PC-9 (cell line): ENCODE results near the gene ZBTB11. TPM values are rescaled to one million over a fixed set of nuclear protein-coding genes. Genes with fewer than 3 reads are reported as not detected.

Experiments
- BruUV-seq: library from RNA; stranded (reverse); fragments of 400-500 nt; replicated peaks from 2 replicates; lab custom pipeline; 2021; lab: Mats Ljungman, UMichigan
- CTCF ChIA-PET: fragments of 300-600 bp; sonication (Branson Sonifier 250); formaldehyde crosslinking; loops from one replicate; lab custom pipeline; 2022; ENCODE audit warnings: antibody characterized with exemption; lab: Charles Lee
- POLR2A ChIA-PET: fragments of 300-600 bp; sonication (Branson Sonifier 250); formaldehyde crosslinking; loops from one replicate; lab custom pipeline; 2022; ENCODE audit warnings: antibody characterized with exemption; ENCODE audit not compliant: unreplicated experiment; lab: Charles Lee
- DNase-seq, 2 experiments: peaks; one replicate each; pipeline versions ENCODE4 v3.0.0 to v3.0.0-alpha.2; 2015 to 2022; ENCODE audit warnings: mixed read lengths in 1 of 2
- H2AFZ ChIP-seq: fragments of 200-600 bp; sonication (generic); 2 replicates; pipeline ENCODE4 v1.8.1; 2017; ENCODE audit warnings: antibody characterized with exemption
- H3F3A ChIP-seq: fragments of 200-600 bp; sonication (generic); 2 replicates; pipeline ENCODE4 v1.8.1; 2017; ENCODE audit warnings: antibody characterized with exemption, mild to moderate bottlenecking, low read depth; ENCODE audit not compliant: insufficient read depth
- H3K27ac ChIP-seq: fragments of 200-600 bp; sonication (generic); 2 replicates; pipeline ENCODE4 v1.6.1; 2016; ENCODE audit warnings: mixed run types
- H3K27me3 ChIP-seq: fragments of 200-600 bp; sonication (generic); 2 replicates; pipeline ENCODE4 v1.6.1; 2016; ENCODE audit warnings: low read depth, mixed run types; ENCODE audit not compliant: insufficient read depth
- H3K36me3 ChIP-seq: fragments of 200-600 bp; sonication (generic); 2 replicates; pipeline ENCODE4 v1.6.1; 2016; ENCODE audit warnings: low read depth, mixed run types
- H3K4me1 ChIP-seq: fragments of 200-600 bp; sonication (generic); replicated peaks from 2 replicates; pipeline ENCODE4 v1.6.1; 2016; ENCODE audit warnings: mixed run types; ENCODE audit not compliant: insufficient read depth
- H3K4me2 ChIP-seq: fragments of 200-600 bp; sonication (generic); 2 replicates; pipeline ENCODE4 v1.6.1; 2017; ENCODE audit warnings: mixed run types
- H3K4me3 ChIP-seq: fragments of 200-600 bp; sonication (generic); 2 replicates; pipeline ENCODE4 v1.6.1; 2016; ENCODE audit warnings: mixed run types
- H3K79me2 ChIP-seq: fragments of 200-600 bp; sonication (generic); 2 replicates; pipeline ENCODE4 v1.6.1; 2017; ENCODE audit warnings: low read depth, mixed run types
- H3K9me2 ChIP-seq: fragments of 200-600 bp; sonication (generic); 2 replicates; pipeline ENCODE4 v1.8.1; 2017; ENCODE audit warnings: mild to moderate bottlenecking; ENCODE audit not compliant: insufficient read depth
- H3K9me3 ChIP-seq: fragments of 200-600 bp; sonication (generic); 2 replicates; pipeline ENCODE4 v1.8.1; 2016; ENCODE audit warnings: low read depth; ENCODE audit not compliant: insufficient read depth
- H4K20me1 ChIP-seq: fragments of 200-600 bp; sonication (generic); 2 replicates; pipeline ENCODE4 v1.8.1; 2017; ENCODE audit not compliant: insufficient read depth
- CTCF ChIP-seq: fragments of 200-600 bp; sonication (generic); conservative IDR thresholded peaks from 2 replicates; pipeline ENCODE4 v1.6.1; 2017; ENCODE audit warnings: mixed run types, antibody characterized with exemption, mild to moderate bottlenecking, moderate library complexity
- EZH2 ChIP-seq: fragments of 200-600 bp; sonication (generic); IDR thresholded peaks from 2 replicates; pipeline ENCODE4 v1.8.0; 2017; ENCODE audit warnings: antibody characterized with exemption, low read depth
- intact Hi-C: fragments of 100-400 bp; cut with micrococcal nuclease; formaldehyde crosslinking; loops from one replicate; pipeline ENCODE4 v1.10.0; 2022; ENCODE audit not compliant: unreplicated experiment
- total RNA-seq: library from RNA; stranded (reverse); gene quantifications from 2 replicates; pipeline ENCODE4 v1.2.3, GENCODE V29; 2021

ZBTB11 gene
- total RNA-seq, 1 experiment from 2014 or later, result 22.1 TPM

DNA sequence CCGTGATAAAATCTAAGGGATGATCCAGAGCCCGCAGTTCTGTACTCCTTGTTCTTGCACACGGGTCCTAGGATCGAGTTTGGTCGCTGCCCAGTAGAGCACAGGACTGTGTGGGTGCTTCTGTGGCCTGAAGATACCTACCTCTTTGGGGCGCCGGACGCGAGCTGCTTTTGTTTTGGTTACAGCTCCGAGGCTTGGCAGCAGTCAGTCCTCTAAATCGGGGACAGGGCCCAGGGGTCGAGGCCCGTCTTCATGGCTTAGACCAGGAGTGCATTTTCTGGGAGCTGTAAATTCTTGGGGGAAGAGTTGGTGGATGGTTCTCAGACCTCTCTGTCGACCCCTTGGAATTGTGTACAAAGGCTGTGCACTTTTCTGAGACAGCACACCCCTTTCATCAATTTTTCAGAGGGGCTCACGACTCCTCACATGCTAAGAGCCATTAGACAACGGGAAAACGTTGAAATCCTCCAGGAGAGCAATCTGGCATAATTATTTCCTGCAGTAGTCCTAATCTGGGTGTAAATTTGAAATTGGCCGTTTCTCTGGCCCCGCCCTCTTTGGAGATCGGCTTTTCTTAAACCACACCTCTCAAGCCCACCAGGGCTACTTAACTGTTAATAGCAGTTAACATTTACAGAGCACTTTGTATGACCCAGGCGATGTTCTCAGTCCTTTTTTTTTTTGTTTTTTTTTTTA lies 48.4 kb upstream of the ZBTB11 start:
- no peaks in the 10 kb centered on the region for H3K36me3 ChIP-seq
- peak overlapping the region; percentile 90 for H3K4me3 ChIP-seq
- H3K4me1 ChIP-seq, result peaks cover 10% of the 10 kb centered on the region
- TF ChIP-seq CTCF (no peak), EZH2 (no peak)
- no peaks in the 10 kb centered on the region for H4K20me1 ChIP-seq
- H3K27me3 ChIP-seq, result no peaks in the 10 kb centered on the region
- peaks cover 18% of the 10 kb centered on the region for H3K79me2 ChIP-seq
- TSS peak; percentile 62 for BruUV-seq
- 0 out of 2 replicates have a peak, but pooled peaks cover 11% of the 10 kb centered on the region for H3F3A ChIP-seq
- H3K9me2 ChIP-seq, result no peaks in the 10 kb centered on the region
- intact Hi-C loops, result loop anchor here (2.0 kb wide), 1 partner anchor 39 kb away; the partner anchor contains the start of gene RPL24
- peak overlapping the region; percentile 77 for H3K4me2 ChIP-seq
- POLR2A ChIA-PET, result interaction anchor here (0.6 to 1.3 kb wide), 4 partner anchors 10 to 1868 kb away, joined by 3 to 6 read pairs (median 4); partner anchors contain the start of gene ZBTB11
- H3K9me3 ChIP-seq, result no peaks in the 10 kb centered on the region
- DNase-seq, result peak in 1 of 2 experiments; percentile 42
- H2AFZ ChIP-seq, result peak overlapping the region; percentile 100
- CTCF ChIA-PET, result interaction anchor here (0.9 kb wide), 1 partner anchor 500 kb away, joined by 3 read pairs; no protein-coding TSS in a partner anchor
- H3K27ac ChIP-seq, result no peak overlapping the region

GRCh38 chr3:101724329-101725193 lies 47.6 kb upstream of the ZBTB11 start, which contains the start of gene CEP97:
Gene CEP97, plus strand, starts transcription at chr3:101724614. Its CDS starts 63 bp downstream, at chr3:101724677.
- H3K4me2 ChIP-seq, result peak within 1 kb of the TSS; percentile 77
- POLR2A ChIA-PET, result interaction anchor here (0.5 to 1.3 kb wide), 10 partner anchors 11 to 1935 kb away, joined by 3 to 11 read pairs (median 5); partner anchors contain the start of genes TBC1D23 and ZBTB11
- H3K4me1 ChIP-seq, result peaks cover 10% of the 10 kb centered on the region
- H3K9me3 ChIP-seq, result no peaks in the 10 kb centered on the region
- H3K27me3 ChIP-seq, result no peaks in the 10 kb centered on the region
- peak; percentile 93 to 96 for DNase-seq
- intact Hi-C loops, result loop anchor here (1.0 to 2.0 kb wide), 2 partner anchors 38 to 47 kb away; partner anchors contain the start of genes RPL24 and ZBTB11
- peak within 1 kb of the TSS; percentile 100 for H2AFZ ChIP-seq
- CTCF ChIA-PET, result interaction anchor here (0.6 to 1.2 kb wide), 4 partner anchors 9 to 48 kb away, joined by 4 to 9 read pairs (median 6); partner anchors contain the start of gene ZBTB11
- BruUV-seq, result no TSS peak
- TF ChIP-seq EZH2 (no peak), CTCF (no peak)
- 0 out of 2 replicates have a peak, but pooled peaks cover 11% of the 10 kb centered on the region for H3F3A ChIP-seq
- H4K20me1 ChIP-seq, result no peaks in the 10 kb centered on the region
- H3K36me3 ChIP-seq, result no peaks in the 10 kb centered on the region
- peak within 1 kb of the TSS; percentile 90 for H3K4me3 ChIP-seq
- peak within 1 kb of the TSS; percentile 31 for H3K27ac ChIP-seq
- peaks cover 18% of the 10 kb centered on the region for H3K79me2 ChIP-seq
- H3K9me2 ChIP-seq, result no peaks in the 10 kb centered on the region
